Measurements from ENCODE around the gene SRC. TPM values are rescaled to one million over a fixed set of nuclear protein-coding genes. Genes with fewer than 3 reads are reported as not detected.

SRC gene
- total RNA-seq, 4 donors from 2014 or later: 30.6 to 54.7 (median 45.0) TPM

- Histone ChIP-seq H3K27ac (no peak overlapping the region), H3K4me1 (no peaks in the 10 kb centered on the region), H3K36me3 (no peaks in the 10 kb centered on the region), H3K27me3 (no peaks in the 10 kb centered on the region), H3K4me3 (no peak overlapping the region), H3K9me3 (peaks cover 0 to 5% (median 0%) of the 10 kb centered on the region in 3 donors)
- TF ChIP-seq EP300 (IDR thresholded peaks at IDR 0.05) (no peak), POLR2AphosphoS5 (IDR thresholded peaks at IDR 0.05) (no peak), CTCF (IDR thresholded peaks at IDR 0.05) (no peak), POLR2A (IDR thresholded peaks at IDR 0.05) (no peak)
- WGBS, 2 donors (ENCODE audit: low coverage in 1 of 2): 83 to 90% methylated on average over 2 to 7 of the region's 9 CpGs
- no peak for ATAC-seq
Measured at GRCh38 chr20:37436527-37437186, 90.7 kb downstream of the SRC start.

- no peak overlapping the region for H3K27ac ChIP-seq
- no peak overlapping the region for H3K4me3 ChIP-seq
- peaks cover 0 to 5% (median 0%) of the 10 kb centered on the region in 3 donors for H3K9me3 ChIP-seq
- H3K4me1 ChIP-seq: no peaks in the 10 kb centered on the region
- TF ChIP-seq EP300 (IDR thresholded peaks at IDR 0.05) (no peak), POLR2AphosphoS5 (IDR thresholded peaks at IDR 0.05) (no peak), POLR2A (IDR thresholded peaks at IDR 0.05) (no peak), CTCF (IDR thresholded peaks at IDR 0.05) (no peak)
- no peaks in the 10 kb centered on the region for H3K27me3 ChIP-seq
- no peak for ATAC-seq
- 88 to 92% methylated on average over 2 to 5 of the region's 8 CpGs for WGBS, 2 donors (ENCODE audit: low coverage in 1 of 2)
- H3K36me3 ChIP-seq: no peaks in the 10 kb centered on the region
Measured at GRCh38 chr20:37437676-37438075, 91.7 kb downstream of the SRC start.

GRCh38 chr20:37438464-37439222, 92.7 kb downstream of the SRC start:
- ATAC-seq: no peak
- WGBS, 2 donors (ENCODE audit: low coverage in 1 of 2): 83 to 88% methylated on average over 3 to 14 of the region's 25 CpGs
- Histone ChIP-seq H3K36me3 (no peaks in the 10 kb centered on the region), H3K9me3 (peaks cover 0 to 5% (median 0%) of the 10 kb centered on the region in 3 donors), H3K27me3 (no peaks in the 10 kb centered on the region), H3K4me3 (no peak overlapping the region), H3K4me1 (no peaks in the 10 kb centered on the region), H3K27ac (no peak overlapping the region)
- no peak for TF ChIP-seq EP300 (IDR thresholded peaks at IDR 0.05)
- TF ChIP-seq CTCF (IDR thresholded peaks at IDR 0.05): no peak

- H3K27me3 ChIP-seq: no peaks in the 10 kb centered on the region
- no peaks in the 10 kb centered on the region for H3K36me3 ChIP-seq
- no peaks in the 10 kb centered on the region for H3K4me1 ChIP-seq
- ATAC-seq: no peak
- H3K9me3 ChIP-seq: peaks cover 0 to 2% (median 0%) of the 10 kb centered on the region in 3 donors
- TF ChIP-seq EP300 (IDR thresholded peaks at IDR 0.05): no peak
- no peak for TF ChIP-seq POLR2A (IDR thresholded peaks at IDR 0.05)
- no peak for TF ChIP-seq POLR2AphosphoS5 (IDR thresholded peaks at IDR 0.05)
- no peak for TF ChIP-seq CTCF (IDR thresholded peaks at IDR 0.05)
- WGBS, 2 donors (ENCODE audit: low coverage in 1 of 2): 67 to 77% methylated on average over 14 to 18 of the region's 23 CpGs
- no peak overlapping the region for H3K27ac ChIP-seq
- no peak overlapping the region for H3K4me3 ChIP-seq
Measured at GRCh38 chr20:37439223-37439933, 93.4 kb downstream of the SRC start.

Measured in gastroesophageal sphincter (tissue), 4 donors.